CD14-positive monocyte (primary cell): ENCODE results near the gene RAB17. TPM values are rescaled to one million over a fixed set of nuclear protein-coding genes. Genes with fewer than 3 reads are reported as not detected.

Experiments
- DNase-seq, 3 donors: peaks; one replicate each; pipeline ENCODE4 v3.0.0-alpha.2; 2011 to 2022
- H2AFZ ChIP-seq: 2 replicates; pipeline ENCODE4 v1.6.0; 2012; ENCODE audit warnings: mild to moderate bottlenecking, low read depth, low read length, inconsistent platforms; ENCODE audit not compliant: insufficient read depth, poor library complexity, severe bottlenecking
- H3K27ac ChIP-seq, 2 donors: 1 replicate in 1 of 2; 2 replicates in 1 of 2; pipeline ENCODE4 v1.5.1; 2012 to 2013; ENCODE audit warnings: low read length in 2 of 2, control low read depth in 1 of 2, inconsistent platforms in 1 of 2, low read depth in 1 of 2, mild to moderate bottlenecking in 1 of 2
- H3K27me3 ChIP-seq, 2 donors: one replicate each; pipeline versions ENCODE4 v1.6.0 to v1.6.1; 2011 to 2013; ENCODE audit warnings: low read length in 2 of 2; ENCODE audit not compliant: control insufficient read depth in 2 of 2, insufficient read depth in 2 of 2
- H3K36me3 ChIP-seq, 2 donors: replicated peaks in 1 of 2; 1 replicate in 1 of 2; 2 replicates in 1 of 2; pipeline versions ENCODE4 v1.5.1 to v1.6.1; 2012 to 2013; ENCODE audit warnings: low read length in 2 of 2, control low read depth in 1 of 2, inconsistent platforms in 1 of 2, mild to moderate bottlenecking in 1 of 2; ENCODE audit not compliant: insufficient read depth in 2 of 2, control insufficient read depth in 1 of 2
- H3K4me1 ChIP-seq, 2 donors: 1 replicate in 1 of 2; 2 replicates in 1 of 2; pipeline versions ENCODE4 v1.5.1 to v1.6.1; 2012 to 2013; ENCODE audit warnings: low read length in 2 of 2, control low read depth in 1 of 2, inconsistent platforms in 1 of 2, mild to moderate bottlenecking in 1 of 2, moderate library complexity in 1 of 2; ENCODE audit not compliant: insufficient read depth in 2 of 2, control insufficient read depth in 1 of 2
- H3K4me2 ChIP-seq: replicated peaks from 2 replicates; pipeline ENCODE3; 2012; ENCODE audit warnings: low read length, moderate library complexity, mild to moderate bottlenecking; ENCODE audit not compliant: poor library complexity, severe bottlenecking; ENCODE audit errors: extremely low read depth
- H3K4me3 ChIP-seq, 3 experiments: fragments of 200-600 bp in 1 of 3; sonication (generic) in 1 of 3; replicated peaks in 1 of 3; 1 replicate in 2 of 3; 2 replicates in 1 of 3; pipeline ENCODE4 v1.5.1; 2011 to 2013; ENCODE audit warnings: low read length in 3 of 3, mild to moderate bottlenecking in 3 of 3, control low read depth in 2 of 3, low read depth in 2 of 3, inconsistent platforms in 1 of 3, moderate library complexity in 1 of 3
- H3K79me2 ChIP-seq: 2 replicates; pipeline ENCODE4 v1.6.0; 2012; ENCODE audit warnings: mild to moderate bottlenecking, control low read depth, inconsistent platforms, low read length, moderate library complexity; ENCODE audit not compliant: insufficient read depth
- H3K9ac ChIP-seq: 2 replicates; pipeline ENCODE4 v1.6.0; 2017; ENCODE audit warnings: low read length, mild to moderate bottlenecking; ENCODE audit not compliant: insufficient read depth, poor library complexity, severe bottlenecking
- H3K9me3 ChIP-seq, 2 donors: replicated peaks in 1 of 2; 1 replicate in 1 of 2; 2 replicates in 1 of 2; pipeline versions ENCODE4 v1.5.1 to v1.6.1; 2012 to 2013; ENCODE audit warnings: low read length in 2 of 2, control low read depth in 1 of 2; ENCODE audit not compliant: control insufficient read depth in 1 of 2, insufficient read depth in 1 of 2
- H4K20me1 ChIP-seq: 2 replicates; pipeline ENCODE4 v1.6.0; 2012; ENCODE audit warnings: mild to moderate bottlenecking, low read length, control low read depth, moderate library complexity; ENCODE audit not compliant: insufficient read depth
- H3K27ac Mint-ChIP-seq, 7 donors: one replicate each; pipeline ENCODE4 v1.8.0; 2020; ENCODE audit warnings: mild to moderate bottlenecking in 7 of 7, mixed read lengths in 7 of 7, moderate library complexity in 6 of 7, inconsistent platforms in 2 of 7
- H3K27me3 Mint-ChIP-seq, 3 donors: one replicate each; pipeline ENCODE4 v1.8.0; 2021 to 2022; ENCODE audit warnings: low read depth in 3 of 3, mild to moderate bottlenecking in 3 of 3, mixed read lengths in 3 of 3, moderate library complexity in 3 of 3, inconsistent platforms in 1 of 3
- H3K36me3 Mint-ChIP-seq, 2 donors: one replicate each; pipeline ENCODE4 v1.8.0; 2020; ENCODE audit warnings: mixed read lengths in 2 of 2, inconsistent platforms in 1 of 2, mild to moderate bottlenecking in 1 of 2
- H3K4me1 Mint-ChIP-seq: one replicate; pipeline ENCODE4 v1.8.0; 2020; ENCODE audit warnings: mild to moderate bottlenecking, mixed read lengths
- H3K4me3 Mint-ChIP-seq, 2 donors: one replicate each; pipeline ENCODE4 v1.8.0; 2020; ENCODE audit warnings: mild to moderate bottlenecking in 2 of 2, mixed read lengths in 2 of 2, moderate library complexity in 1 of 2
- H3K9me3 Mint-ChIP-seq, 7 donors: one replicate each; pipeline ENCODE4 v1.8.0; 2020 to 2022; ENCODE audit warnings: mixed read lengths in 7 of 7, mild to moderate bottlenecking in 6 of 7, moderate library complexity in 6 of 7, inconsistent platforms in 2 of 7
- WGBS: methylation state at CpG from one replicate; pipeline ENCODE4 v1.1.5; 2013; ENCODE audit warnings: missing lambda C conversion rate; ENCODE audit not compliant: insufficient coverage; 5-methylcytosine and 5-hydroxymethylcytosine counted together
- intact Hi-C, 2 donors: fragments of 100-400 bp; cut with micrococcal nuclease; formaldehyde crosslinking; loops; one replicate each; pipeline versions ENCODE4 v1.15.0 to v1.15.1; 2023
- polyA plus RNA-seq, 3 donors: library from polyadenylated mRNA; depleted of rRNA in 1 of 3; unstranded in 2 of 3; stranded (reverse) in 1 of 3; fragments of 300-500 nt in 2 of 3; fragments of >200 nt in 1 of 3; fragmentation: Illumina TruSeq in 2 of 3; gene quantifications; 1 replicate in 2 of 3; 2 replicates in 1 of 3; pipeline ENCODE4 v1.2.3, GENCODE V29; 2012 to 2021
- TF ChIP-seq, protein P1 (sequence below): fragments of 200-600 bp; IDR thresholded peaks from one replicate; pipeline ENCODE4 v1.8.0; 2022; ENCODE audit warnings: antibody characterized with exemption, mild to moderate bottlenecking

RAB17 gene
- polyA plus RNA-seq, 3 donors: 0.13 to 0.35 TPM; not detected in 1

DNA sequence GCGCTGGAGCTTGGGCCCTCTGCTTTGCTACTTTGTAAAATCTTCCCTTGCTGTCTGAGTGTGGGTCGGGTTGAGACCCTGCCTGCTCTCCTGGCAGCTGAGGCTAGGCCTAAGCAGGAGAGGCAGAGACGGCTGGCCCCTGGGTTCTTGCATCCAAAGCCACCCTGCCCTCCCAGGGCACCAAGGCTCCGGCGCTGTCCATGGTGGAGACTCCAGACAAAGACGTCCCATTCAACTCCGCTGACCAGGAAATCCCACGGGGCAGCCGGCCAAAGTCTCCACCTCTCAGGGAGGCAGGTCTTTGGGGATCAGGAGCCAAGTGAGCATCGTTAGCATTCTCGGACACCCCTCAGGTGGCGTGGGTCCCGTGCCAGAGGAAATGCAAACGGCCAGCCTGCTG, 26.7 kb downstream of the RAB17 start:
- no peak overlapping the region for H3K27ac Mint-ChIP-seq
- H3K9me3 Mint-ChIP-seq: peaks cover 0 to 1% (median 0%) of the 10 kb centered on the region in 7 donors
- Histone ChIP-seq H3K4me1 (no peaks in the 10 kb centered on the region), H3K9ac (no peak overlapping the region), H3K27me3 (no peaks in the 10 kb centered on the region), H3K79me2 (no peaks in the 10 kb centered on the region), H3K9me3 (no peaks in the 10 kb centered on the region), H4K20me1 (no peaks in the 10 kb centered on the region), H2AFZ (no peak overlapping the region), H3K4me3 (no peak overlapping the region), H3K36me3 (no peaks in the 10 kb centered on the region), H3K4me2 (no peak overlapping the region), H3K27ac (no peak overlapping the region)
- no peak overlapping the region for H3K4me3 Mint-ChIP-seq
- H3K4me1 Mint-ChIP-seq: no peaks in the 10 kb centered on the region
- WGBS: 39% methylated on average over 11 of the region's 14 CpGs
- DNase-seq: no peak
- TF ChIP-seq, protein P1, sequence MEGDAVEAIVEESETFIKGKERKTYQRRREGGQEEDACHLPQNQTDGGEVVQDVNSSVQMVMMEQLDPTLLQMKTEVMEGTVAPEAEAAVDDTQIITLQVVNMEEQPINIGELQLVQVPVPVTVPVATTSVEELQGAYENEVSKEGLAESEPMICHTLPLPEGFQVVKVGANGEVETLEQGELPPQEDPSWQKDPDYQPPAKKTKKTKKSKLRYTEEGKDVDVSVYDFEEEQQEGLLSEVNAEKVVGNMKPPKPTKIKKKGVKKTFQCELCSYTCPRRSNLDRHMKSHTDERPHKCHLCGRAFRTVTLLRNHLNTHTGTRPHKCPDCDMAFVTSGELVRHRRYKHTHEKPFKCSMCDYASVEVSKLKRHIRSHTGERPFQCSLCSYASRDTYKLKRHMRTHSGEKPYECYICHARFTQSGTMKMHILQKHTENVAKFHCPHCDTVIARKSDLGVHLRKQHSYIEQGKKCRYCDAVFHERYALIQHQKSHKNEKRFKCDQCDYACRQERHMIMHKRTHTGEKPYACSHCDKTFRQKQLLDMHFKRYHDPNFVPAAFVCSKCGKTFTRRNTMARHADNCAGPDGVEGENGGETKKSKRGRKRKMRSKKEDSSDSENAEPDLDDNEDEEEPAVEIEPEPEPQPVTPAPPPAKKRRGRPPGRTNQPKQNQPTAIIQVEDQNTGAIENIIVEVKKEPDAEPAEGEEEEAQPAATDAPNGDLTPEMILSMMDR: no peak
- peaks cover 0 to 9% (median 8%) of the 10 kb centered on the region in 3 donors for H3K27me3 Mint-ChIP-seq
- intact Hi-C loops: no loop called here
- H3K36me3 Mint-ChIP-seq: no peaks in the 10 kb centered on the region

DNA sequence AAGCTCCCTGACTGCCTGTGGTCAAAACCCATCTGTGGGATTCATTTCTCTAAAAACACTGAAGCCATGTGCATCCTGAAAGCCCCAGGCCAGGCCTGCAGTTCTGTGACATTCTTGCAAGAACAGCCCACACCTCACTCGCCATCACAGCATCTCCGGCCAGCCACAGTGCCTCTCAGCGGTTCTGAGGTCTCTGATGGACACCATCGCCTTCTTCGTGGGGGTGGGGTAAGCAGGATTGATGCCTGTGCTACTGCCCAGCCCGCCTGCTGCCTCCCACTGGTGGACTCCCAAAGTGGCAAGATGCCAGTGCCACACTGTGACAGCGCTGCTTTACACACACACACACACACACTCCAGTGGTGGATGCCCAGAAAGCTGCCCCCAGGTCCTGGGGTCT, 29.3 kb downstream of the RAB17 start:
- Mint-ChIP-seq H3K4me3 (no peak overlapping the region), H3K36me3 (no peaks in the 10 kb centered on the region), H3K27ac (no peak overlapping the region), H3K9me3 (peaks cover 0 to 9% (median 5%) of the 10 kb centered on the region in 7 donors), H3K27me3 (peaks cover 2 to 14% (median 9%) of the 10 kb centered on the region in 3 donors), H3K4me1 (no peaks in the 10 kb centered on the region)
- TF ChIP-seq, protein P1: no peak
- DNase-seq: no peak
- Histone ChIP-seq H3K9ac (no peak overlapping the region), H3K79me2 (no peaks in the 10 kb centered on the region), H3K9me3 (peaks cover under 1 to 4% of the 10 kb centered on the region in 2 donors), H2AFZ (no peak overlapping the region), H3K36me3 (no peaks in the 10 kb centered on the region), H3K27me3 (no peaks in the 10 kb centered on the region), H4K20me1 (no peaks in the 10 kb centered on the region), H3K27ac (no peak overlapping the region), H3K4me1 (no peaks in the 10 kb centered on the region), H3K4me3 (no peak overlapping the region), H3K4me2 (no peak overlapping the region)
- intact Hi-C loops: no loop called here
- WGBS: 93% methylated on average over 2 of the region's 7 CpGs
